Panc1 (cell line): ENCODE measurements around the gene YRDC. TPM values are rescaled to one million over a fixed set of nuclear protein-coding genes. Genes with fewer than 3 reads are reported as not detected.

Source experiments
- ATAC-seq: fragments of 200-7000 bp; cut with Tn5 transposase; 2 replicates; pipeline ENCODE4 v1.9.1; 2020; ENCODE audit warnings: mild to moderate bottlenecking, moderate library complexity
- BruUV-seq: library from RNA; stranded (reverse); fragments of 400-500 nt; replicated peaks from 2 replicates; lab custom pipeline; 2021; lab: Mats Ljungman, UMichigan
- CTCF ChIA-PET: fragments of 300-600 bp; sonication (Branson Sonifier 250); formaldehyde crosslinking; loops from one replicate; lab custom pipeline; 2022; ENCODE audit warnings: antibody characterized with exemption; lab: Charles Lee
- POLR2A ChIA-PET: fragments of 300-600 bp; sonication (Branson Sonifier 250); formaldehyde crosslinking; loops from one replicate; lab custom pipeline; 2022; ENCODE audit warnings: antibody characterized with exemption; lab: Charles Lee
- DNase-seq: peaks from one replicate; pipeline ENCODE4 v3.0.0-alpha.2; 2010; ENCODE audit warnings: low read depth, low spot score
- H3K27ac ChIP-seq: 2 replicates; pipeline ENCODE4 v1.5.1; 2011; ENCODE audit warnings: mild to moderate bottlenecking, low read length, inconsistent platforms
- H3K27me3 ChIP-seq: fragments of 200-500 bp; sonication (Bioruptor generic); 2 replicates; pipeline ENCODE4 v1.6.0; 2014; ENCODE audit warnings: low read length, inconsistent platforms; ENCODE audit not compliant: control insufficient read depth, insufficient read depth
- H3K36me3 ChIP-seq: fragments of 200-500 bp; sonication (Bioruptor generic); 2 replicates; pipeline ENCODE4 v1.5.1; 2014; ENCODE audit warnings: inconsistent platforms, mild to moderate bottlenecking, low read length, moderate library complexity; ENCODE audit not compliant: control insufficient read depth, insufficient read depth
- H3K4me1 ChIP-seq: 2 replicates; pipeline ENCODE4 v1.5.1; 2011; ENCODE audit warnings: inconsistent platforms, mild to moderate bottlenecking, low read length, moderate library complexity; ENCODE audit not compliant: control insufficient read depth, insufficient read depth
- H3K4me3 ChIP-seq, 2 experiments: 2 replicates each; pipeline ENCODE4 v1.5.1; 2011 to 2012; ENCODE audit warnings: low read depth in 2 of 2, low read length in 2 of 2, mild to moderate bottlenecking in 2 of 2, inconsistent platforms in 1 of 2, moderate library complexity in 1 of 2
- H3K9me3 ChIP-seq: fragments of 200-500 bp; sonication (Bioruptor generic); 2 replicates; pipeline ENCODE4 v1.5.1; 2014; ENCODE audit warnings: low read depth, mild to moderate bottlenecking, inconsistent platforms, low read length, moderate library complexity; ENCODE audit not compliant: control insufficient read depth, insufficient read depth
- POLR2AphosphoS5 ChIP-seq: IDR thresholded peaks from 2 replicates; pipeline ENCODE4 v1.6.1; 2012; ENCODE audit warnings: mild to moderate bottlenecking, low read depth, low read length, moderate library complexity
- SIN3A ChIP-seq: IDR thresholded peaks from 2 replicates; pipeline ENCODE4 v1.6.1; 2012; ENCODE audit warnings: low read depth, mild to moderate bottlenecking, low read length, moderate library complexity, borderline replicate concordance; ENCODE audit not compliant: insufficient read depth
- TCF7L2 ChIP-seq: IDR thresholded peaks from 2 replicates; pipeline ENCODE4 v1.6.1; 2011; ENCODE audit warnings: mild to moderate bottlenecking, low read depth, low read length, inconsistent platforms
- in situ Hi-C: cut with HindIII; loops from 2 replicates; pipeline ENCODE4 v1.10.0; 2016; ENCODE audit warnings: low sequenced_read_pairs, low pct_unique_long_range_greater_than_20kb
- intact Hi-C: fragments of 100-400 bp; cut with micrococcal nuclease; formaldehyde crosslinking; loops from one replicate; pipeline ENCODE4 v1.10.0; 2022; ENCODE audit not compliant: unreplicated experiment
- total RNA-seq: library from RNA; stranded (reverse); gene quantifications from one replicate; pipeline ENCODE4 v1.2.1, GENCODE V29; 2021; ENCODE audit not compliant: unreplicated experiment
- TF ChIP-seq, protein P1 (sequence below), 2 experiments: IDR thresholded peaks; 2 replicates each; pipeline ENCODE4 v1.6.1; 2011 to 2012; ENCODE audit warnings: low read depth in 2 of 2, control low read depth in 1 of 2, low read length in 1 of 2, mild to moderate bottlenecking in 1 of 2, moderate library complexity in 1 of 2; ENCODE audit not compliant: insufficient read depth in 1 of 2
- TF ChIP-seq, protein P2 (sequence below): fragments of 450-650 bp; IDR thresholded peaks from 2 replicates; pipeline ENCODE4 v1.5.1; 2017; ENCODE audit warnings: mild to moderate bottlenecking

The YRDC gene
- total RNA-seq, 1 experiment from 2014 or later = 24.0 TPM

DNA sequence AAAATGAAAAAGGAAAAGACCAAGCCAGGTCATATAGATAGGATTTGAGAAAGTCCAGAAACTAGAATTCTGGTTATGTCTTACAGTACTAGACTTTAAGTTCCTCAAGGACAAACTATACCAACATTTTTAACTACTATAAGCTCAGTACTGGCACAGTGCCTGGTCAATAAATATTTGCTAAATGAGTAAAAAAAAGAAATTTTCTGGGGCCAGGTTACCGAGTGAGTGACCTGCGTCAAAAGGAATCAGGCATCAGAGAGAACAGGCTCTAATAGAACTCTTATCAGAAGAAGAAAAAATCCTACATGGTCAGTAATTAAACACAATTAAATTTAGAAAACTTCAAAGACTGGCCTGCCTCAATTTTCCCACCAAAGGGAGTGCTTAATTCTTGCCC is 23.8 kb upstream of the YRDC start:
- ATAC-seq = no peak
- CTCF ChIA-PET = no interaction called here
- POLR2A ChIA-PET = no interaction called here

DNA sequence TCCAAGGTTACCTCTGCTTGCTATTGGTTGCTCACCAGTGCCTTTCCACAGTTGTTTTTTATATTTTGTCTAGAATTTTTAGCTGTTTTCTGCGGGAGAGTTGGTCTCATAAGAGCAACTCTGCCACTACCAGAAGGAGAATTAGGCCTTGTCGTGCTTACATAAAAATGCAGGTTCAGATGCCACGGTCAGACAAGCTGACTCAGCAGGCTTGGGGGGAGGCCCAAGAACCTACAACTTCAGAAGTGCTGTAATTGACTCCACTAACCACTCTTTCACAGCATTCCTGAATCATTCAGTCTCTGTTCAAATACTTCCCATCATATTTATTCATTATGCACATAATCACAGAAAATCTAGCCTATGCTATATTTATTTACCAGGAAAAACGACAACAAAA is 23.1 kb upstream of the YRDC start:
- Histone ChIP-seq H3K9me3 (no peaks in the 10 kb centered on the region), H3K4me3 (no peak overlapping the region), H3K36me3 (peaks cover 27% of the 10 kb centered on the region), H3K27ac (no peak overlapping the region), H3K4me1 (no peaks in the 10 kb centered on the region), H3K27me3 (no peaks in the 10 kb centered on the region)
- TF ChIP-seq TCF7L2 = no peak
- TF ChIP-seq, protein P1, sequence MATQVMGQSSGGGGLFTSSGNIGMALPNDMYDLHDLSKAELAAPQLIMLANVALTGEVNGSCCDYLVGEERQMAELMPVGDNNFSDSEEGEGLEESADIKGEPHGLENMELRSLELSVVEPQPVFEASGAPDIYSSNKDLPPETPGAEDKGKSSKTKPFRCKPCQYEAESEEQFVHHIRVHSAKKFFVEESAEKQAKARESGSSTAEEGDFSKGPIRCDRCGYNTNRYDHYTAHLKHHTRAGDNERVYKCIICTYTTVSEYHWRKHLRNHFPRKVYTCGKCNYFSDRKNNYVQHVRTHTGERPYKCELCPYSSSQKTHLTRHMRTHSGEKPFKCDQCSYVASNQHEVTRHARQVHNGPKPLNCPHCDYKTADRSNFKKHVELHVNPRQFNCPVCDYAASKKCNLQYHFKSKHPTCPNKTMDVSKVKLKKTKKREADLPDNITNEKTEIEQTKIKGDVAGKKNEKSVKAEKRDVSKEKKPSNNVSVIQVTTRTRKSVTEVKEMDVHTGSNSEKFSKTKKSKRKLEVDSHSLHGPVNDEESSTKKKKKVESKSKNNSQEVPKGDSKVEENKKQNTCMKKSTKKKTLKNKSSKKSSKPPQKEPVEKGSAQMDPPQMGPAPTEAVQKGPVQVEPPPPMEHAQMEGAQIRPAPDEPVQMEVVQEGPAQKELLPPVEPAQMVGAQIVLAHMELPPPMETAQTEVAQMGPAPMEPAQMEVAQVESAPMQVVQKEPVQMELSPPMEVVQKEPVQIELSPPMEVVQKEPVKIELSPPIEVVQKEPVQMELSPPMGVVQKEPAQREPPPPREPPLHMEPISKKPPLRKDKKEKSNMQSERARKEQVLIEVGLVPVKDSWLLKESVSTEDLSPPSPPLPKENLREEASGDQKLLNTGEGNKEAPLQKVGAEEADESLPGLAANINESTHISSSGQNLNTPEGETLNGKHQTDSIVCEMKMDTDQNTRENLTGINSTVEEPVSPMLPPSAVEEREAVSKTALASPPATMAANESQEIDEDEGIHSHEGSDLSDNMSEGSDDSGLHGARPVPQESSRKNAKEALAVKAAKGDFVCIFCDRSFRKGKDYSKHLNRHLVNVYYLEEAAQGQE (IDR thresholded peaks at IDR 0.05; ENCODE audit: insufficient read depth in 1 of 2, low read depth in 2 of 2, low read length in 1 of 2) = no peak
- TF ChIP-seq SIN3A = no peak
- TF ChIP-seq, protein P2, sequence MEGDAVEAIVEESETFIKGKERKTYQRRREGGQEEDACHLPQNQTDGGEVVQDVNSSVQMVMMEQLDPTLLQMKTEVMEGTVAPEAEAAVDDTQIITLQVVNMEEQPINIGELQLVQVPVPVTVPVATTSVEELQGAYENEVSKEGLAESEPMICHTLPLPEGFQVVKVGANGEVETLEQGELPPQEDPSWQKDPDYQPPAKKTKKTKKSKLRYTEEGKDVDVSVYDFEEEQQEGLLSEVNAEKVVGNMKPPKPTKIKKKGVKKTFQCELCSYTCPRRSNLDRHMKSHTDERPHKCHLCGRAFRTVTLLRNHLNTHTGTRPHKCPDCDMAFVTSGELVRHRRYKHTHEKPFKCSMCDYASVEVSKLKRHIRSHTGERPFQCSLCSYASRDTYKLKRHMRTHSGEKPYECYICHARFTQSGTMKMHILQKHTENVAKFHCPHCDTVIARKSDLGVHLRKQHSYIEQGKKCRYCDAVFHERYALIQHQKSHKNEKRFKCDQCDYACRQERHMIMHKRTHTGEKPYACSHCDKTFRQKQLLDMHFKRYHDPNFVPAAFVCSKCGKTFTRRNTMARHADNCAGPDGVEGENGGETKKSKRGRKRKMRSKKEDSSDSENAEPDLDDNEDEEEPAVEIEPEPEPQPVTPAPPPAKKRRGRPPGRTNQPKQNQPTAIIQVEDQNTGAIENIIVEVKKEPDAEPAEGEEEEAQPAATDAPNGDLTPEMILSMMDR = no peak
- no peak for TF ChIP-seq POLR2AphosphoS5
- BruUV-seq = no TSS peak
- ChIA-PET CTCF (no interaction called here), POLR2A (interaction anchor here (0.5 kb wide), 1 partner anchor 25 kb away, joined by 13 read pairs; no protein-coding TSS in a partner anchor)
- intact Hi-C loops = no loop called here
- ATAC-seq (no peak), DNase-seq (no peak)
- in situ Hi-C loops = no loop called here

More for the DNA sequence above, 23.8 kb upstream of the YRDC start:
- no TSS peak for BruUV-seq
- H3K36me3 ChIP-seq = peaks cover 33% of the 10 kb centered on the region
- H3K27ac ChIP-seq = no peak overlapping the region
- in situ Hi-C loops = no loop called here
- H3K4me1 ChIP-seq = no peaks in the 10 kb centered on the region
- no peak for DNase-seq
- intact Hi-C loops = no loop called here
- H3K4me3 ChIP-seq = no peak overlapping the region
- TF ChIP-seq, protein P1 (IDR thresholded peaks at IDR 0.05; ENCODE audit: insufficient read depth in 1 of 2, low read depth in 2 of 2, low read length in 1 of 2) = no peak
- no peak for TF ChIP-seq POLR2AphosphoS5
- TF ChIP-seq, protein P2 = no peak
- no peak for TF ChIP-seq SIN3A
- TF ChIP-seq TCF7L2 = no peak
- H3K9me3 ChIP-seq = no peaks in the 10 kb centered on the region
- no peaks in the 10 kb centered on the region for H3K27me3 ChIP-seq
